B cell (primary cell): ENCODE measurements around the gene MTHFR. TPM values are rescaled to one million over a fixed set of nuclear protein-coding genes. Genes with fewer than 3 reads are reported as not detected.
A peak's percentile ranks its signal among the peaks of the same experiment; 100 is the strongest.

Experiments
- ATAC-seq: fragments of 200-7000 bp; cut with Tn5 transposase; one replicate; pipeline ENCODE4 v1.10.0; 2021; ENCODE audit warnings: low read depth, mild to moderate bottlenecking, moderate number of reproducible peaks, moderate library complexity
- CTCF ChIA-PET: fragments of 350-600 bp; sonication (Branson Sonifier 250); formaldehyde crosslinking; loops from one replicate; lab custom pipeline; 2021; ENCODE audit warnings: antibody characterized with exemption, inconsistent platforms; lab: Charles Lee
- POLR2A ChIA-PET: fragments of 350-600 bp; sonication (Branson Sonifier 250); formaldehyde crosslinking; loops from one replicate; lab custom pipeline; 2021; ENCODE audit warnings: antibody characterized with exemption; lab: Charles Lee
- DNase-seq: peaks from one replicate; pipeline ENCODE4 v3.0.0; 2013
- H2AFZ ChIP-seq: 2 replicates; pipeline ENCODE4 v1.6.1; 2012; ENCODE audit warnings: mild to moderate bottlenecking, low read depth, low read length; ENCODE audit not compliant: insufficient read depth, poor library complexity, severe bottlenecking
- H3K27ac ChIP-seq, 2 donors: 1 replicate in 1 of 2; 2 replicates in 1 of 2; pipeline ENCODE4 v1.5.1; 2012 to 2013; ENCODE audit warnings: low read length in 2 of 2, mild to moderate bottlenecking in 2 of 2, moderate library complexity in 1 of 2
- H3K27me3 ChIP-seq, 4 experiments: fragments of 200-600 bp in 1 of 4; sonication (generic) in 1 of 4; replicated peaks in 1 of 4; 1 replicate in 2 of 4; 2 replicates in 2 of 4; pipeline versions ENCODE4 v1.6.1 to v1.7.0; 2013 to 2016; ENCODE audit warnings: low read length in 3 of 4, mild to moderate bottlenecking in 2 of 4, mixed read lengths in 1 of 4, moderate library complexity in 1 of 4; ENCODE audit not compliant: insufficient read depth in 4 of 4, control insufficient read depth in 3 of 4; ENCODE audit errors: control extremely low read depth in 1 of 4
- H3K36me3 ChIP-seq, 2 experiments: replicated peaks in 1 of 2; 1 replicate in 1 of 2; 2 replicates in 1 of 2; pipeline versions ENCODE4 v1.6.1 to v1.7.1; 2013; ENCODE audit warnings: low read length in 1 of 2; ENCODE audit not compliant: insufficient read depth in 2 of 2, control insufficient read depth in 1 of 2; ENCODE audit errors: control extremely low read depth in 1 of 2, extremely low read depth in 1 of 2
- H3K4me1 ChIP-seq, 2 donors: fragments of 200-600 bp in 1 of 2; sonication (generic) in 1 of 2; 1 replicate in 1 of 2; 2 replicates in 1 of 2; pipeline versions ENCODE4 v1.5.1 to v1.6.1; 2013 to 2017; ENCODE audit warnings: low read length in 2 of 2; ENCODE audit not compliant: control insufficient read depth in 2 of 2, insufficient read depth in 2 of 2
- H3K4me2 ChIP-seq: replicated peaks from 2 replicates; pipeline ENCODE3; 2012; ENCODE audit warnings: mild to moderate bottlenecking, low read depth, low read length; ENCODE audit not compliant: poor library complexity, severe bottlenecking
- H3K4me3 ChIP-seq, 5 experiments: fragments of 200-600 bp in 1 of 5; sonication (generic) in 1 of 5; 1 replicate in 3 of 5; 2 replicates in 2 of 5; pipeline versions ENCODE4 v1.5.1 to v1.7.0; 2011 to 2016; ENCODE audit warnings: low read length in 4 of 5, mild to moderate bottlenecking in 4 of 5, low read depth in 2 of 5, control low read depth in 1 of 5, moderate library complexity in 1 of 5; ENCODE audit not compliant: insufficient read depth in 1 of 5; ENCODE audit errors: control extremely low read depth in 1 of 5, extremely low read depth in 1 of 5
- H3K79me2 ChIP-seq: fragments of 200-600 bp; sonication (generic); one replicate; pipeline ENCODE4 v1.6.0; 2016; ENCODE audit warnings: low read length; ENCODE audit not compliant: control insufficient read depth, insufficient read depth
- H3K9ac ChIP-seq: fragments of 200-600 bp; sonication (generic); 2 replicates; pipeline ENCODE4 v1.6.1; 2017; ENCODE audit warnings: mild to moderate bottlenecking, low read length, moderate library complexity
- H3K9me3 ChIP-seq, 3 donors: one replicate each; pipeline versions ENCODE4 v1.6.1 to v1.7.1; 2013; ENCODE audit warnings: low read length in 2 of 3; ENCODE audit not compliant: control insufficient read depth in 2 of 3, insufficient read depth in 1 of 3; ENCODE audit errors: control extremely low read depth in 1 of 3
- H4K20me1 ChIP-seq: 2 replicates; pipeline ENCODE4 v1.6.0; 2012; ENCODE audit warnings: mild to moderate bottlenecking, low read length; ENCODE audit not compliant: insufficient read depth, control insufficient read depth, poor library complexity, severe bottlenecking
- H3K27ac Mint-ChIP-seq: one replicate; pipeline ENCODE4 v1.8.0; 2021; ENCODE audit warnings: mixed read lengths
- H3K27me3 Mint-ChIP-seq: one replicate; pipeline ENCODE4 v1.8.0; 2021; ENCODE audit warnings: mixed read lengths
- H3K4me1 Mint-ChIP-seq: one replicate; pipeline ENCODE4 v1.8.0; 2021; ENCODE audit warnings: mixed read lengths
- H3K4me3 Mint-ChIP-seq: one replicate; pipeline ENCODE4 v1.8.0; 2021; ENCODE audit warnings: mixed read lengths
- H3K9me3 Mint-ChIP-seq: one replicate; pipeline ENCODE4 v1.8.0; 2022; ENCODE audit warnings: mixed read lengths; ENCODE audit not compliant: insufficient read depth
- CTCF ChIP-seq: fragments of 200-600 bp; IDR thresholded peaks from one replicate; pipeline ENCODE4 v1.8.0; 2022; ENCODE audit warnings: antibody characterized with exemption, mild to moderate bottlenecking
- EZH2 ChIP-seq: IDR thresholded peaks from 2 replicates; pipeline ENCODE4 v1.6.1; 2012; ENCODE audit warnings: borderline replicate concordance, low read depth, mild to moderate bottlenecking, moderate library complexity, low read length; ENCODE audit not compliant: insufficient read depth, poor library complexity, severe bottlenecking
- WGBS: methylation state at CpG from one replicate; pipeline ENCODE4 v1.1.5; 2013; ENCODE audit warnings: missing lambda C conversion rate; ENCODE audit not compliant: insufficient coverage; 5-methylcytosine and 5-hydroxymethylcytosine counted together
- intact Hi-C: fragments of 100-400 bp; cut with micrococcal nuclease; formaldehyde crosslinking; loops from one replicate; pipeline ENCODE4 v1.10.0; 2022
- polyA plus RNA-seq: library from polyadenylated mRNA; depleted of rRNA; stranded (reverse); fragments of >200 nt; gene quantifications from 2 replicates; pipeline ENCODE4 v1.2.3, GENCODE V29; 2012
- total RNA-seq, 2 donors: library from RNA; stranded (reverse); fragments of 120-200 nt in 1 of 2; gene quantifications; 1 replicate in 1 of 2; 2 replicates in 1 of 2; pipeline versions ENCODE4 v1.2.3 to v1.2.4, GENCODE V29; 2013 to 2022

The MTHFR gene
- total and polyA plus RNA-seq, 2 donors (not counting 1 experiment from before 2014, with no cell fraction given): 35.8 to 114 TPM

GRCh38 chr1:11845641-11846335, 40.0 kb upstream of the MTHFR start:
- Mint-ChIP-seq H3K4me1 (peaks cover 19% of the 10 kb centered on the region), H3K27me3 (no peaks in the 10 kb centered on the region), H3K9me3 (no peaks in the 10 kb centered on the region), H3K27ac (peak overlapping the region; percentile 41), H3K4me3 (no peak overlapping the region)
- peak; percentile 33 for ATAC-seq
- Histone ChIP-seq H3K27ac (no peak overlapping the region), H3K27me3 (no peaks in the 10 kb centered on the region), H3K79me2 (no peaks in the 10 kb centered on the region), H4K20me1 (peaks cover 2% of the 10 kb centered on the region), H3K4me3 (no peak overlapping the region), H2AFZ (no peak overlapping the region), H3K9me3 (no peaks in the 10 kb centered on the region), H3K9ac (no peak overlapping the region), H3K4me1 (peaks cover 14 to 22% of the 10 kb centered on the region in 2 donors), H3K4me2 (no peak overlapping the region), H3K36me3 (peaks cover 3 to 43% of the 10 kb centered on the region in 2 experiments)
- ChIA-PET CTCF (interaction anchor here (0.6 to 0.7 kb wide), 3 partner anchors 62 to 808 kb away, joined by 3 to 6 read pairs (median 3); no protein-coding TSS in a partner anchor), POLR2A (interaction anchor here (0.6 to 0.7 kb wide), 2 partner anchors 834 to 1649 kb away, joined by 3 to 5 read pairs; no protein-coding TSS in a partner anchor)
- intact Hi-C loops: loop anchor here (2.0 kb wide), 1 partner anchor 13 kb away; the partner anchor contains the start of gene NPPB
- WGBS: no CpG with 5 or more reads among the region's 5 CpGs
- peak; percentile 27 for DNase-seq
- TF ChIP-seq CTCF (no peak), EZH2 (no peak)
